Measurements from ENCODE around the gene LGALS7B. TPM values are rescaled to one million over a fixed set of nuclear protein-coding genes. Genes with fewer than 3 reads are reported as not detected.
A peak's percentile ranks its signal among the peaks of the same experiment; 100 is the strongest.

The LGALS7B gene
- total RNA-seq, 2 donors from 2014 or later, result not detected

DNA sequence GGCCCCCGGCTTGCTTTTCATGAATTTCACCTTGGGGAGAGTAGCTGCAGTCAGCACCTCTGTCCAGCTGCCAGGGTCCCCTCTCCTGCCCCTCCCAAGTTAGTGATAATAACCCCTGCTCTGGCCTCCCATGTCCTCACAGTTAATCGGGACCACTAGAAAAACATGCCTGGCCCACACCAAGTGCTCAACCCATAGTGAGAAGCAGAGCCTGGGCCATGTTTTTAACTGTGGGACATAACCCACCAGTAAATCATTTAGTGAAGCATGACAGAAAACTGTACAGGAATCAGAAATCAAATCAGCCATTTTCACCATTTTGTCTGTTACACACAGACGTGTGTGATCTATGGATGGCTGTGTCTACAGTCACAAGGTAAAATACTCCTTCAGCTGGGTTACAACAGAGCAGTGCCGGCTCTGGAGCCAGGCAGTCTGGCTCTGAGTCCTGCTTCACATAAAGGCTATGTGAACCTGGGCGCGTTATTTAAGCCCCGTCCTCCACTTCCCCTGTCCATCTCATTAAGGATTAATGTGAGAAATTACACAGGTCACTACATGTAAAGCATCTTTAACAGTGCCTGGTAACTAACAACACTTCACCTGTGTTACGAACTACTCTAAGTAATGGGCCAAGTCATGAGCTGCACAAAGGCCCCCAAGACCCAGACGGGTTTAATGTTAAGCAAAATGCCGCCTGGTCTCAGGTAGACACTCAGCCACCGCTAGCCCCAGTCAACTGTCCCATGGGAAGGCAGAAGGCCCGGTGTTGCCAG, 50.2 kb downstream of the LGALS7B start:
- no peak for DNase-seq
- H3K27ac Mint-ChIP-seq, result peak overlapping the region; percentile 78
- peaks cover 22 to 57% of the 10 kb centered on the region in 2 donors for H3K36me3 Mint-ChIP-seq (ENCODE audit: insufficient read depth in 2 of 2)
- peak overlapping the region; percentile 58 to 63 for H3K4me3 Mint-ChIP-seq
- ATAC-seq (replicated peaks in 1 of 2), result no peak
- no peaks in the 10 kb centered on the region for H3K27me3 Mint-ChIP-seq (ENCODE audit: low read depth)
- no peaks in the 10 kb centered on the region for H3K9me3 Mint-ChIP-seq
- peaks cover 73% of the 10 kb centered on the region for H3K4me1 Mint-ChIP-seq (ENCODE audit: low read depth)

DNA sequence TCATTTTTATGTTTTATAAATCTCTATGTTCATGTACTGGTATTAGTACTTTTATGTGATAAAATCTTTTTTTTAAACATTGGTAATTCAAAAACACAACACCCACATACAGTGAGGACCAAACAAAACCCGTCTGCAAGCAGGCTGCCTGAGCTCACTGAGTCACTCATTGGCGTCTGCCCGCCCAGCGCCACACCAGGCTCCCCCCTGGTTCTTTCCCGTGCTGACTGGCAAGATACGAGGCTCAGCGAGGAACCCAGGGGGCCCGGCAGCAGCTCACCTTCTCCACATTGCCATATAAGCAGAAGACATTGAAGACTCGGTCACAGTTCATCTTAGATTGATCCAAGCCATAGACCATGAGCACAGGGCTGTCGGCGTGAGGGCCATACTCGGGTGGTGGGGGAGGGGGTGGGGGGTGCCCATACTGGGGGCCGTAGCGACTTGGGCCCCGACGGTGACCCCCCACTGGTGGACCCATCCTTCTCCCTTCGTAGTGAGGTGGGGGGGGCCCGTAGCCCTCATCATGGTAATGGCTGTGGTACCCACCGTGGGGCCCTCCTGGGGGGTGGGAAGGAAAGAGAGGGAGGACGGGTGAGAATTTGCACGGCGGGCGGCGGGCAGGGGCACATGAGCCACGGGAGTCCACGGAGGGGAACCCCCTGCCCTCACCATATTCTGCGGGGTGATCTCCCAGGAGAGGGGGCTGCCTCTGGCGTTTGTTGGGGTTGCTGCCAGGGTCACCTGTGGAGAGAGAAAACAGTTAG, 51.0 kb downstream of the LGALS7B start:
- H3K9me3 Mint-ChIP-seq, result no peaks in the 10 kb centered on the region
- ATAC-seq (replicated peaks in 1 of 2) (no peak), DNase-seq (peak in 1 of 2 donors; percentile 41)
- H3K4me1 Mint-ChIP-seq (ENCODE audit: low read depth), result peaks cover 79% of the 10 kb centered on the region
- peak overlapping the region; percentile 78 for H3K27ac Mint-ChIP-seq
- H3K27me3 Mint-ChIP-seq (ENCODE audit: low read depth), result no peaks in the 10 kb centered on the region
- peaks cover 25 to 66% of the 10 kb centered on the region in 2 donors for H3K36me3 Mint-ChIP-seq (ENCODE audit: insufficient read depth in 2 of 2)
- peak overlapping the region; percentile 38 to 72 for H3K4me3 Mint-ChIP-seq

DNA sequence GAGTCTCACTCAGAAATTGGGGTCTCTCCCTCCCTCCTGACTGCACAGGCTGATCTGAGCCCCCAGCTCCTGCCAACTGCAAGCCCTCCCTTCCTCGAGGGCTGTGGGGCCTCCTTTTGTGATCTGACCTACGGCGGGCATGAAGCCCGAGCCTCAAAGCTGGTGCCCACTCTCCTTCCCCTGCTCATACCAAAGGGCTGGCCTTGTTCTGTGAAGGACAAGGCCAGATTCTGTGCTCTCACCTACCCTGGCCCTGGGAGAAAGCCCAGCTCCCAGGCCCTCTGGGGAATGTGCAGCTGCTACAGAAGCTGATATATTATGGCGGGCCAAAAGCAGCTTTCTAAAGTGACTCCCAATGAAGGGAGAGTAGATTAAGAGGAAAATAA, 51.6 kb downstream of the LGALS7B start:
- ATAC-seq (replicated peaks in 1 of 2), result no peak

More for the DNA sequence above, 51.6 kb downstream of the LGALS7B start:
- no peak for DNase-seq
- Mint-ChIP-seq H3K9me3 (no peaks in the 10 kb centered on the region), H3K36me3 (ENCODE audit: insufficient read depth in 2 of 2) (peaks cover 29 to 71% of the 10 kb centered on the region in 2 donors), H3K27ac (peak overlapping the region; percentile 74), H3K27me3 (ENCODE audit: low read depth) (no peaks in the 10 kb centered on the region), H3K4me3 (peak overlapping the region; percentile 45 to 65), H3K4me1 (ENCODE audit: low read depth) (peaks cover 85% of the 10 kb centered on the region)

Other genes with a start within 250 kb of the LGALS7B start
- gene MAP4K1, start 171.2 kb upstream of the LGALS7B start, total RNA-seq, result 100 to 1,000 TPM; 261 to 262 TPM
- gene EIF3K, start 170.0 kb upstream of the LGALS7B start, total RNA-seq, result 100 to 1,000 TPM; 219 to 237 TPM
- gene ACTN4, start 141.6 kb upstream of the LGALS7B start, total RNA-seq, result 100 to 1,000 TPM; 200 to 227 TPM
- gene CAPN12, start 44.7 kb upstream of the LGALS7B start, total RNA-seq, result 10 to 100 TPM in 1 of 2 donors, 1 to 10 TPM in 1; 8.3 to 15.2 TPM
- gene LGALS7, start 15.7 kb upstream of the LGALS7B start, total RNA-seq, result not detected
- 1 to 10 TPM; 2.3 to 4.1 TPM for gene LGALS4, start 23.7 kb downstream of the LGALS7B start, total RNA-seq
- gene ECH1, start 42.6 kb downstream of the LGALS7B start, total RNA-seq, result 100 to 1,000 TPM; 183 to 210 TPM
- 100 to 1,000 TPM; 427 to 457 TPM for gene HNRNPL, start 60.8 kb downstream of the LGALS7B start, total RNA-seq
- gene RINL, start 89.1 kb downstream of the LGALS7B start, total RNA-seq, result 100 to 1,000 TPM; 122 to 151 TPM
- 10 to 100 TPM; 38.2 to 40.7 TPM for gene SIRT2, start 110.4 kb downstream of the LGALS7B start, total RNA-seq
- gene NFKBIB, start 110.8 kb downstream of the LGALS7B start, total RNA-seq, result 10 to 100 TPM; 86.5 to 89.1 TPM
- under 1 TPM; 0.69 to 0.70 TPM for gene CCER2, start 123.0 kb downstream of the LGALS7B start, total RNA-seq
- 10 to 100 TPM; 21.1 to 30.1 TPM for gene SARS2, start 141.6 kb downstream of the LGALS7B start, total RNA-seq
- 10 to 100 TPM; 54.8 to 57.9 TPM for gene MRPS12, start 141.7 kb downstream of the LGALS7B start, total RNA-seq
- not detected for gene FBXO17, start 186.5 kb downstream of the LGALS7B start, total RNA-seq
- 1 to 10 TPM in 1 of 2 donors, under 1 TPM in 1; 0.86 to 3.7 TPM for gene FBXO27, start 243.3 kb downstream of the LGALS7B start, total RNA-seq

Data from activated T-cell treated with anti-CD3 and anti-CD28 coated beads, Interleukin-2, amount 50 U/mL, for 72 hours (primary cell).